CD4-positive, CD25-positive, alpha-beta regulatory T cell (primary cell): ENCODE results near the gene CLCN4. TPM values are rescaled to one million over a fixed set of nuclear protein-coding genes. Genes with fewer than 3 reads are reported as not detected.

Experiments used
- ATAC-seq, 2 donors: fragments of 150-1000 bp; cut with Tn5 transposase; one replicate each; pipeline ENCODE4 v1.10.0; 2021; ENCODE audit warnings: low read depth in 2 of 2, moderate number of reproducible peaks in 2 of 2, moderate library complexity in 1 of 2
- DNase-seq, 3 donors: peaks; one replicate each; pipeline versions ENCODE4 v3.0.0 to v3.0.0-alpha.2; 2012 to 2022; ENCODE audit warnings: mixed read lengths in 1 of 3
- H3K27ac ChIP-seq: one replicate; pipeline ENCODE4 v1.7.0; 2013; ENCODE audit warnings: mild to moderate bottlenecking, low read length; ENCODE audit not compliant: insufficient read depth, poor library complexity, severe bottlenecking
- H3K27me3 ChIP-seq: one replicate; pipeline ENCODE4 v1.7.0; 2013; ENCODE audit warnings: low read length; ENCODE audit not compliant: control insufficient read depth, insufficient read depth
- H3K36me3 ChIP-seq: one replicate; pipeline ENCODE4 v1.7.0; 2013; ENCODE audit warnings: mild to moderate bottlenecking, low read length, moderate library complexity; ENCODE audit not compliant: control insufficient read depth, insufficient read depth
- H3K4me1 ChIP-seq: 2 replicates; pipeline ENCODE4 v1.7.0; 2013; ENCODE audit warnings: mild to moderate bottlenecking, low read length; ENCODE audit not compliant: insufficient read depth, control insufficient read depth, poor library complexity, severe bottlenecking
- H3K4me3 ChIP-seq: one replicate; pipeline ENCODE4 v1.7.0; 2013; ENCODE audit warnings: low read depth, mild to moderate bottlenecking, low read length, moderate library complexity
- H3K9me3 ChIP-seq, 2 experiments: 1 replicate in 1 of 2; 2 replicates in 1 of 2; pipeline ENCODE4 v1.7.0; 2013; ENCODE audit warnings: low read length in 2 of 2, mild to moderate bottlenecking in 1 of 2, moderate library complexity in 1 of 2; ENCODE audit not compliant: control insufficient read depth in 2 of 2
- H3K27ac Mint-ChIP-seq, 3 donors: one replicate each; pipeline ENCODE4 v1.8.0; 2020 to 2022; ENCODE audit warnings: mild to moderate bottlenecking in 3 of 3, mixed read lengths in 3 of 3, moderate library complexity in 2 of 3
- H3K27me3 Mint-ChIP-seq: one replicate; pipeline ENCODE4 v1.8.0; 2022; ENCODE audit warnings: mild to moderate bottlenecking, mixed read lengths
- H3K36me3 Mint-ChIP-seq: one replicate; pipeline ENCODE4 v1.8.0; 2020; ENCODE audit warnings: mixed read lengths
- H3K4me1 Mint-ChIP-seq, 4 donors: one replicate each; pipeline ENCODE4 v1.8.0; 2020 to 2022; ENCODE audit warnings: mixed read lengths in 4 of 4, mild to moderate bottlenecking in 1 of 4
- H3K4me3 Mint-ChIP-seq, 4 donors: one replicate each; pipeline ENCODE4 v1.8.0; 2020 to 2022; ENCODE audit warnings: mild to moderate bottlenecking in 4 of 4, mixed read lengths in 4 of 4, moderate library complexity in 3 of 4
- H3K9me3 Mint-ChIP-seq, 7 donors: one replicate each; pipeline ENCODE4 v1.8.0; 2020 to 2022; ENCODE audit warnings: mixed read lengths in 7 of 7, mild to moderate bottlenecking in 3 of 7, moderate library complexity in 2 of 7
- polyA plus RNA-seq, 4 donors: library from polyadenylated mRNA; unstranded; fragments of 300-500 nt; fragmentation: Illumina TruSeq; gene quantifications; one replicate each; pipeline ENCODE4 v1.2.3, GENCODE V29; 2021
- total RNA-seq: library from RNA; stranded (reverse); gene quantifications from one replicate; pipeline ENCODE4 v1.2.3, GENCODE V29; 2022

The CLCN4 gene
- total and polyA plus RNA-seq, 5 donors from 2014 or later, result 0.37 TPM; not detected in 4

- no peak for DNase-seq
- no peak overlapping the region for H3K4me3 Mint-ChIP-seq
Measured at GRCh38 chrX:10171249-10171648, 14.5 kb downstream of the CLCN4 start.

GRCh38 chrX:10172877-10173276 is 16.1 kb downstream of the CLCN4 start:
- H3K9me3 Mint-ChIP-seq, result no peaks in the 10 kb centered on the region
- H3K27me3 Mint-ChIP-seq, result peaks cover 14% of the 10 kb centered on the region
- Histone ChIP-seq H3K36me3 (no peaks in the 10 kb centered on the region), H3K27me3 (no peaks in the 10 kb centered on the region), H3K27ac (no peak overlapping the region), H3K4me1 (no peaks in the 10 kb centered on the region), H3K9me3 (no peaks in the 10 kb centered on the region), H3K4me3 (no peak overlapping the region)
- ATAC-seq (no peak), DNase-seq (no peak)
- no peak overlapping the region for H3K4me3 Mint-ChIP-seq
- H3K4me1 Mint-ChIP-seq, result no peaks in the 10 kb centered on the region
- H3K36me3 Mint-ChIP-seq, result no peaks in the 10 kb centered on the region
- no peak overlapping the region for H3K27ac Mint-ChIP-seq

More at GRCh38 chrX:10171249-10171648, 14.5 kb downstream of the CLCN4 start:
- H3K4me1 ChIP-seq, result peaks cover 3% of the 10 kb centered on the region
- Mint-ChIP-seq H3K36me3 (no peaks in the 10 kb centered on the region), H3K27ac (no peak overlapping the region), H3K27me3 (peaks cover 8% of the 10 kb centered on the region), H3K9me3 (no peaks in the 10 kb centered on the region), H3K4me1 (peaks cover 0 to 3% (median 0%) of the 10 kb centered on the region in 4 donors)
- H3K36me3 ChIP-seq, result no peaks in the 10 kb centered on the region
- H3K4me3 ChIP-seq, result no peak overlapping the region
- no peaks in the 10 kb centered on the region for H3K9me3 ChIP-seq
- ATAC-seq, result no peak
- H3K27ac ChIP-seq, result no peak overlapping the region
- H3K27me3 ChIP-seq, result no peaks in the 10 kb centered on the region

GRCh38 chrX:10173331-10173900 is 16.6 kb downstream of the CLCN4 start:
- DNase-seq (no peak), ATAC-seq (no peak)
- Histone ChIP-seq H3K36me3 (no peaks in the 10 kb centered on the region), H3K9me3 (no peaks in the 10 kb centered on the region), H3K27me3 (no peaks in the 10 kb centered on the region), H3K27ac (no peak overlapping the region), H3K4me1 (no peaks in the 10 kb centered on the region), H3K4me3 (no peak overlapping the region)
- Mint-ChIP-seq H3K36me3 (no peaks in the 10 kb centered on the region), H3K4me3 (no peak overlapping the region), H3K27ac (no peak overlapping the region), H3K27me3 (peaks cover 14% of the 10 kb centered on the region), H3K9me3 (no peaks in the 10 kb centered on the region), H3K4me1 (no peaks in the 10 kb centered on the region)

- no peak overlapping the region for H3K4me3 Mint-ChIP-seq
- no peak for DNase-seq
- no peak overlapping the region for H3K27ac ChIP-seq
- peaks cover 14% of the 10 kb centered on the region for H3K27me3 Mint-ChIP-seq
- no peaks in the 10 kb centered on the region for H3K4me1 ChIP-seq
- no peaks in the 10 kb centered on the region for H3K27me3 ChIP-seq
- no peak overlapping the region for H3K27ac Mint-ChIP-seq
- ATAC-seq, result no peak
- H3K36me3 ChIP-seq, result no peaks in the 10 kb centered on the region
- no peaks in the 10 kb centered on the region for H3K4me1 Mint-ChIP-seq
- H3K4me3 ChIP-seq, result no peak overlapping the region
- H3K9me3 ChIP-seq, result no peaks in the 10 kb centered on the region
- no peaks in the 10 kb centered on the region for H3K36me3 Mint-ChIP-seq
- H3K9me3 Mint-ChIP-seq, result no peaks in the 10 kb centered on the region
Measured at GRCh38 chrX:10174051-10174450, 17.3 kb downstream of the CLCN4 start.

GRCh38 chrX:10174810-10175209 is 18.0 kb downstream of the CLCN4 start:
- no peak overlapping the region for H3K4me3 ChIP-seq
- no peaks in the 10 kb centered on the region for H3K4me1 Mint-ChIP-seq
- no peaks in the 10 kb centered on the region for H3K27me3 ChIP-seq
- peaks cover 14% of the 10 kb centered on the region for H3K27me3 Mint-ChIP-seq
- ATAC-seq (no peak), DNase-seq (no peak)
- no peaks in the 10 kb centered on the region for H3K36me3 ChIP-seq
- H3K36me3 Mint-ChIP-seq, result no peaks in the 10 kb centered on the region
- no peak overlapping the region for H3K27ac Mint-ChIP-seq
- no peak overlapping the region for H3K4me3 Mint-ChIP-seq
- H3K4me1 ChIP-seq, result no peaks in the 10 kb centered on the region
- no peaks in the 10 kb centered on the region for H3K9me3 ChIP-seq
- H3K27ac ChIP-seq, result no peak overlapping the region
- H3K9me3 Mint-ChIP-seq, result no peaks in the 10 kb centered on the region

- Mint-ChIP-seq H3K4me1 (no peaks in the 10 kb centered on the region), H3K4me3 (no peak overlapping the region), H3K9me3 (no peaks in the 10 kb centered on the region), H3K27me3 (peaks cover 14% of the 10 kb centered on the region), H3K36me3 (no peaks in the 10 kb centered on the region), H3K27ac (no peak overlapping the region)
- no peaks in the 10 kb centered on the region for H3K4me1 ChIP-seq
- H3K27ac ChIP-seq, result no peak overlapping the region
- no peaks in the 10 kb centered on the region for H3K9me3 ChIP-seq
- no peaks in the 10 kb centered on the region for H3K36me3 ChIP-seq
- ATAC-seq, result no peak
- no peak for DNase-seq
- no peaks in the 10 kb centered on the region for H3K27me3 ChIP-seq
- H3K4me3 ChIP-seq, result no peak overlapping the region
Measured at GRCh38 chrX:10175319-10175871, 18.6 kb downstream of the CLCN4 start.

GRCh38 chrX:10176121-10177003 is 19.6 kb downstream of the CLCN4 start:
- Mint-ChIP-seq H3K27ac (no peak overlapping the region), H3K36me3 (no peaks in the 10 kb centered on the region), H3K4me3 (no peak overlapping the region), H3K27me3 (peaks cover 14% of the 10 kb centered on the region), H3K4me1 (no peaks in the 10 kb centered on the region), H3K9me3 (no peaks in the 10 kb centered on the region)
- ATAC-seq (no peak), DNase-seq (no peak)
- Histone ChIP-seq H3K27ac (no peak overlapping the region), H3K27me3 (no peaks in the 10 kb centered on the region), H3K9me3 (no peaks in the 10 kb centered on the region), H3K36me3 (no peaks in the 10 kb centered on the region), H3K4me1 (no peaks in the 10 kb centered on the region), H3K4me3 (no peak overlapping the region)
